Activated CD4-positive, alpha-beta T cell treated with anti-CD3 and anti-CD28 coated beads, Interleukin-2, amount 10 ng/mL, durations not matched to agents 7 days and 5 days (primary cell): ENCODE data around the gene ICA1L. TPM values are rescaled to one million over a fixed set of nuclear protein-coding genes. Genes with fewer than 3 reads are reported as not detected.
"Not testable (repeated sequence)": the region's sequence is repeated elsewhere in the genome, so short reads cannot be mapped to it uniquely, and the experiment has no call there.

Experiments used
- CTCF ChIA-PET: fragments of 350-600 bp; sonication (Branson Sonifier 250); formaldehyde crosslinking; loops from one replicate; lab custom pipeline; 2021; ENCODE audit warnings: antibody characterized with exemption; lab: Charles Lee
- POLR2A ChIA-PET: fragments of 350-600 bp; sonication (Branson Sonifier 250); formaldehyde crosslinking; loops from one replicate; lab custom pipeline; 2021; ENCODE audit warnings: antibody characterized with exemption; lab: Charles Lee
- DNase-seq: peaks from one replicate; pipeline ENCODE4 v3.0.0-alpha.2; 2020
- H3K27ac Mint-ChIP-seq: one replicate; pipeline ENCODE4 v1.8.0; 2021; ENCODE audit warnings: mild to moderate bottlenecking, moderate library complexity, mixed read lengths
- H3K27me3 Mint-ChIP-seq: one replicate; pipeline ENCODE4 v1.8.0; 2021; ENCODE audit warnings: mixed read lengths
- H3K36me3 Mint-ChIP-seq: one replicate; pipeline ENCODE4 v1.8.0; 2021; ENCODE audit warnings: low read depth, mixed read lengths
- H3K4me1 Mint-ChIP-seq: one replicate; pipeline ENCODE4 v1.8.0; 2021; ENCODE audit warnings: mixed read lengths
- H3K4me3 Mint-ChIP-seq: one replicate; pipeline ENCODE4 v1.8.0; 2021; ENCODE audit warnings: mild to moderate bottlenecking, moderate library complexity, mixed read lengths
- H3K9me3 Mint-ChIP-seq: one replicate; pipeline ENCODE4 v1.8.0; 2021; ENCODE audit warnings: mixed read lengths
- total RNA-seq, 2 experiments: library from RNA; stranded (reverse); gene quantifications; one replicate each; pipeline ENCODE4 v1.2.3, GENCODE V29; 2021

Gene ICA1L
- total RNA-seq, 2 experiments from 2014 or later = 6.6 to 7.6 TPM

DNA sequence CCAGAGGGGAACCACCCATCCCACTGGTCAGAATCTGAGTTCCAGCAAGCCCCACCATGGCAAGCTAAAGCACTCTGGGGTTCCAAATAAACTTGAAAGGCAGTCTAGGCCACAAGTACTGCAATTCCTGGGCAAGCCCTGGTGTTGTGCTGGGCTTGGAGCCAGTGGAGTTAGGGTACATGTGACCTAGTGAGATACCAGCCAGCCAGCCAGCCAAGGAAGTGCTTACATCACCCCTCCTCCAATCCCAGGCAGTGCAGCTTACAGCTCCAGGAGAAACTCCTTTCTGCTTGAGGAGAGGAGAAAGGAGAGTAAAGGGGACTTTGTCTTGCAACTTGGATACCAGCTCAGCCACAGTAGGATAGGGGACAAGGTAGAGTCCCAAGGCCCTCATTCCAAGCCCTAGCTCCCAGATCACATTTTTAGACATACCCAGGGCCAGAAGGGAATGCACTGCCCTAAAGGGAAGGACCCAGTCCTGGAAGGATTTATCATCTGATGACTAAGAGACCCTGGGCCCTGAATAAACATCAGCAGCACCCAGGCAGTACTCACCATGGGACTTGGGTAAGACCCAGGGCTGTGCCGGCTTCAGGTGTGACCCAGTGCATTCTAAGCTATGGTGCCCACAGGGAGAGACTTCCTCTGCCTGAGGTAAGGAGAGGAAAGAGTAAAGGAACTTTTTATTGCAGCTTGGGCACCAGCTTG, 64.0 kb downstream of the ICA1L start:
- peaks cover 27% of the 10 kb centered on the region for H3K36me3 Mint-ChIP-seq
- H3K4me3 Mint-ChIP-seq, H3K27me3 Mint-ChIP-seq, H3K4me1 Mint-ChIP-seq, DNase-seq, POLR2A ChIA-PET, H3K27ac Mint-ChIP-seq: not testable (repeated sequence)
- CTCF ChIA-PET = interaction anchor here (0.9 to 1.2 kb wide), 2 partner anchors 16 to 21 kb away, joined by 3 read pairs; no protein-coding TSS in a partner anchor
- H3K9me3 Mint-ChIP-seq = peaks cover 13% of the 10 kb centered on the region

DNA sequence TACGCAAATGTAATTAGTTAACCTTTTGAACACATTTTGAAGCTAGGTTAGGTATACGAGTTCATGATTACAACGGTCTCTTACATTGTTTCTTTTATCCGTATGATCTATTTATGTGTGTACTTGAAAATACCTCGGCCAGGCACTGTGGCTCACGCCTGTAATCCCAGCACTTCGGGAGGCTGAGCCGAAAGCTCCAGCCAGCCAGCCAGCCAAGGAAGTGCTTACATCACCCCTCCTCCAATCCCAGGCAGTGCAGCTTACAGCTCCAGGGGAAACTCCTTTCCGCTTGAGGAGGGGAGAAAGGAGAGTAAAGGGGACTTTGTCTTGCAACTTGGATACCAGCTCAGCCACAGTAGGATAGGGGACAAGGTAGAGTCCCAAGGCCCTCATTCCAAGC, 65.7 kb downstream of the ICA1L start:
- H3K4me1 Mint-ChIP-seq, DNase-seq, H3K27ac Mint-ChIP-seq, H3K27me3 Mint-ChIP-seq, H3K9me3 Mint-ChIP-seq, CTCF ChIA-PET, POLR2A ChIA-PET, H3K4me3 Mint-ChIP-seq: not testable (repeated sequence)
- peaks cover 24% of the 10 kb centered on the region for H3K36me3 Mint-ChIP-seq

DNA sequence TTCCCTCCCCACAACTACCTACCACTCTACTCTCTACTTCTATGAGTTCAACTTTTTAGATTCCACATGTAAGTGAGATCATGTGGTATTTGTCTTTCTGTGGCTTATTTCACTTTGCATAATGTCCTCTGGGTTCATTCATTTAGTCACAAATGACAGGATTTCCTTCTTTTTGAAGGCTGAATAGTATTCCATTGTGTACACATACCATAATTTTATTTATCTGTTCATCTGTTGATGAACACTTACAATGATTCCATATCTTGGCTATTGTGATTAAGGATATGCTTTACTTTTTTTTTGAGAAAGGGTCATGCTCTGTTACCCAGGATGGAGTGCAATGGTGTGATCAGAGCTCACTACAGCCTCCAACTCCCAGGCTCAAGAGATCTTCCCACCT, 73.6 kb downstream of the ICA1L start:
- Mint-ChIP-seq H3K36me3 (peaks cover 16% of the 10 kb centered on the region), H3K9me3 (peaks cover 9% of the 10 kb centered on the region), H3K27me3 (no peaks in the 10 kb centered on the region), H3K4me1 (no peaks in the 10 kb centered on the region), H3K4me3 (no peak overlapping the region), H3K27ac (no peak overlapping the region)
- ChIA-PET CTCF (no interaction called here), POLR2A (no interaction called here)
- DNase-seq = no peak

DNA sequence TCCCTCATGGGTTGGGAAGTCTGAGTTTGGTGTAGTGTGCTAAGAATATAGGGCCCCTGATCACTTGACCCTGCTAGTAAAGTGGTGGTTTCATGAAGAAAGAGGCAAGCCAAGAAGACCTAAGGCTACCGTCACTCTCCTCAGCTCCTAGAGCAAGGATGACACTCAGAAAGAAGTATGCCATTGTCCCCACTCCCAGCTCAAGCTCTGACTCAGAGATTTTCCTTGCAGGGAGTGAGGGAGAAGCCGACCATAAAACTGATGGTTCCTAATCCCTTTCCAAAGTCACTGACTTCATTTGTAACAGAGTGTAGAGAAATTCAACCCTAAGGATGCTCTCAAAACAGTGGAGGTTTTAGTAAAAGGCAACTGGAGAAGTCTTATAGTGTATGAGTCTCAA, 80.9 kb downstream of the ICA1L start:
- ChIA-PET CTCF (interaction anchor here (1.2 kb wide), 1 partner anchor 17 kb away, joined by 3 read pairs; no protein-coding TSS in a partner anchor), POLR2A (no interaction called here)
- Mint-ChIP-seq H3K4me3 (no peak overlapping the region), H3K9me3 (no peaks in the 10 kb centered on the region), H3K27me3 (no peaks in the 10 kb centered on the region), H3K4me1 (no peaks in the 10 kb centered on the region), H3K36me3 (peaks cover 30% of the 10 kb centered on the region), H3K27ac (no peak overlapping the region)
- DNase-seq = no peak

DNA sequence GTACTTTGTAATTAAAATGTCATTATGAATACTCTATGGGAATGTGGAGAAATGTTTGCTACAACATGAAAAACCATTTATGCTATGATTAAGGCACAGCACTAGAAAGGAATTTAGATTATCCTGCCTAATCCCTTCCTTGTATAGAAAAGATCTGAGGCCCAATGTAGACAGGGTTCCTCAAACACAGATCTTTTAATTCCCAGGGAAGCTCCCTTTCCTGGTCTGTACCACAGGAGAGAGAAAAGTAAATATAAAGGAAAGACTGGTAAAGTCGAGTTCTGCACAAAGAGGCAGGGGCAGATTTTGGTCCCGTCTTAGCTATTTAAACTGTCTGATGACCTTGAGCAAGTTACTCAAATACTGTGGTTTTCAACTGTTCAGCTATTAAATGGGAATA, 84.7 kb downstream of the ICA1L start:
- no peaks in the 10 kb centered on the region for H3K27me3 Mint-ChIP-seq
- H3K4me1 Mint-ChIP-seq = no peaks in the 10 kb centered on the region
- POLR2A ChIA-PET = no interaction called here
- DNase-seq = no peak
- H3K9me3 Mint-ChIP-seq = no peaks in the 10 kb centered on the region
- H3K36me3 Mint-ChIP-seq = peaks cover 43% of the 10 kb centered on the region
- no peak overlapping the region for H3K27ac Mint-ChIP-seq
- CTCF ChIA-PET = interaction anchor here (0.6 to 0.9 kb wide), 2 partner anchors 21 to 128 kb away, joined by 3 to 5 read pairs; no protein-coding TSS in a partner anchor
- no peak overlapping the region for H3K4me3 Mint-ChIP-seq

DNA sequence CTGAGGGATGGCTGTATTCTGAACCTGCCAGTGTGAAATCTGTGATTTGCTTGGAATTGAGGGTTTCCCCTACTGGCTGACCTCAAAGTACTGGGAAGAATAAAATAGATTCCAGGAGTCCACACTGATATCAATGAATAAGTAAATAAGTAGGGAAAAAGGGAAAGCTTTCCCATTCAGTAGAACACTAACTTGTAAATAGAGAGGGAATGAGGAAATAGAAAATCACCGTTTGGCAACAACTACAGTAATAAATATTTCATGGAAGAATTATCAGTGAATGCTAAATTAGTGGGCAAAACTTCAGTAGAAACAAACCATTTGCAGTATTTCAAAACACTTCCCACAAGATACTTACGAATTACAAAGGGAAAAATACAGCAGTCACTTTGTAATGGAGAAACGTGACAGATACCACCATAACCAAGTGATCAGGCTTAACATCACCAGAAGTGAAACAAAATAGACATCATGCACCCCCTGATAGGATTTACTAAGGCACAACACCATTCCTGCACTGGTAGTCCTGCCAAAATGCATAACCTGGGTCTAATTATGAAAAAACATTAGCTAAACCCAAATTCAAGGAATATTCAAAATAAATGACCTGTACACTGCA, 88.5 kb downstream of the ICA1L start:
- DNase-seq = no peak
- Mint-ChIP-seq H3K4me3 (no peak overlapping the region), H3K9me3 (peaks cover 2% of the 10 kb centered on the region), H3K4me1 (peaks cover 5% of the 10 kb centered on the region), H3K27me3 (no peaks in the 10 kb centered on the region), H3K27ac (peak overlapping the region; percentile 57), H3K36me3 (peaks cover 55% of the 10 kb centered on the region)
- ChIA-PET CTCF (no interaction called here), POLR2A (no interaction called here)

DNA sequence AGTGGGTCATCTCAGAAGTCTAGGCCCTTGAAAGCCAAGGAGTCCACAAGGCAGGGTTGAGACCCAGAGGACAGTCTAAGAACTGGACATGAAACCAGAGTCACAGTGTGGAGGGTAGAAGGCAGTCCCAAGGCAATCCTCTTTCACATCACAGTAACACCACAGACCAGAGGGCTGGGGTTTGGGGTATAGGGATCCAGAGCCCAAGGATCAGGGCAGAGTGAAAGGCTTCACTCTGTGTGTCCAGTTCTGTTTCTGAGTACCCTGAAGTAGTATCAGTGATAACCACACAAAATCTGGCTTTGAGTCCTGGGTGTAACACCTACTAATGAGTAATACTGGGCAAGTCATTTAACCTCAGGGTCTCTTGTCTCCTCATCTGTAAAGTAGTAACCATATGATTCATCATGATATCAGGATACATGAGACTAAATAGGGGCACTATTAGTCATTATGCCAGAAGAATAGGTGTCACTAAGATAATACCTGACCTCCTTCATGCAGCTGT, 91.0 kb downstream of the ICA1L start:
- ChIA-PET CTCF (no interaction called here), POLR2A (no interaction called here)
- H3K4me1 Mint-ChIP-seq = peaks cover 5% of the 10 kb centered on the region
- no peak for DNase-seq
- no peak overlapping the region for H3K4me3 Mint-ChIP-seq
- H3K27ac Mint-ChIP-seq = no peak overlapping the region
- peaks cover 52% of the 10 kb centered on the region for H3K36me3 Mint-ChIP-seq
- H3K27me3 Mint-ChIP-seq = no peaks in the 10 kb centered on the region
- H3K9me3 Mint-ChIP-seq = peaks cover 2% of the 10 kb centered on the region

DNA sequence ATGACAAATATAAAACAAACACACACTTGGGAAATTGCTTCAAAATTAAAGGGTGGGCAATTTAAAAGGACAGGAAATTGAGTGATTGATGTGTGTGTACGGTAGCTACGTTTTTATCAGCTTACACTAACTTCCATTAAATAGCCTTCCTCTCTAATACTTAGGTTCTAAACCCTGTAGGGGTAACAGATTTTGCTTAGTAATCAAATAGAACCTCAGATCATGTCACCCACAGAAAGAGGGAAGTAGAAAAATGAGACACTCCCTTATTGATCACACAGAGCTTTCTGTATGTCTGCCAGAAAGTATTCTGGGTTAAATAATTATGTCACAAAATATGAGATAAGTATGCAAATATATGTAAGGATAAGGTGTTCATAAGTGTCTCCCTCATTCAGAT, 93.3 kb downstream of the ICA1L start:
- H3K36me3 Mint-ChIP-seq = peaks cover 50% of the 10 kb centered on the region
- ChIA-PET CTCF (no interaction called here), POLR2A (no interaction called here)
- H3K9me3 Mint-ChIP-seq = peaks cover 2% of the 10 kb centered on the region
- no peak overlapping the region for H3K27ac Mint-ChIP-seq
- peaks cover 5% of the 10 kb centered on the region for H3K4me1 Mint-ChIP-seq
- H3K4me3 Mint-ChIP-seq = no peak overlapping the region
- no peaks in the 10 kb centered on the region for H3K27me3 Mint-ChIP-seq
- no peak for DNase-seq

DNA sequence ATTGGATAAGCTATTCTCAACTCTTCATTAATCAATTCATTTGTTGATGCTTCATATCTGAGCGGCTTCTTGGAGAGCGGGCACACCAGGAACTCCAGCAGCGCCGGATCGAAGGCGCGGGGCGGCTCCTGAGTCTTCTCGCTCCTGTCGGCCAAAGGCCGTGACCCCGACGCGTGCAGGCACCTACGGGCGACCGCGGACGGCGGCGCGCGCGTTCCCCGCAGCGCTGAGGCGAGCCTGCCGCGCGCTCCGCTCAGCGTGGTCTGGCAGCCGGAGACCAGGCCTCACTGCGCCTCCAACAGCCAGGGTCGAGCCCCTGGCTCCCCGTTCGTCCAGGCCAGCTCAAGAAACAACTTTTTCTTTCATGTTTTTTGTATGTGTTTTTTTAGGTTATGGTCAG, 97.5 kb downstream of the ICA1L start:
- ChIA-PET POLR2A (no interaction called here), CTCF (interaction anchor here (1.0 kb wide), 1 partner anchor 32 kb away, joined by 3 read pairs; no protein-coding TSS in a partner anchor)

DNA sequence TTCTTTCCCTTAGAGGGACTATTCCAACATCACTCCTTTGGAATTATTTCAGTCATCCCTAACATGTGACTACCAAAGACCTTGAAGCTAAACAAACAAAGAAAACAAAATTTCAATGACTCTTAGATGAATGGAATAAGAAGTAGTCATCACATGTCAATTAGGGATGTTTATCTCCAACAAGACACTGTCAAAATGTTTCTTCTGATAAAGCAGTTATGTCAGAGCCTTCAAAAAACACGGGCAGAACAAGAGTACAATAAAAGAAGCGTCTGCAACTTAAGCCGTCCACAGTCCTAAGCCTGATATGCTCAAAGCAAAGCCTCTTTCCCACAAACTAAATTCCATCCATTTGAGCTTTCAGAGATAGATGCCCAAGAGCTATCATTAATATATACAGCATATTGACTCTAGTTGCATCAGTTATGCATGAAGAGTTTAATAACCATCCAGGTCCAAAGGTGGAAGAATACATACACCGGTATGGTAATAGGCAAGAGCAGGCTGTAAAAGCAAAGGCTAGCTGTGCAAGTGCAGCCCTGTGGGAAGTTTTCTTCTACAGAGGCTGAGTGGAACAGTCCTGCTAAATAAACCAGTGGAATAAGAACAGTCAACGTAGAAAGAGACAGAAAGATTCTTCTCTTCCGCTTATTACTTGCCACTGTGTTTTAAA, 98.1 kb downstream of the ICA1L start:
- Mint-ChIP-seq H3K27me3 (no peaks in the 10 kb centered on the region), H3K36me3 (peaks cover 39% of the 10 kb centered on the region), H3K27ac (no peak overlapping the region), H3K4me1 (no peaks in the 10 kb centered on the region), H3K4me3 (no peak overlapping the region), H3K9me3 (no peaks in the 10 kb centered on the region)
- DNase-seq = no peak
- ChIA-PET CTCF (interaction anchor here (1.0 kb wide), 1 partner anchor 32 kb away, joined by 3 read pairs; no protein-coding TSS in a partner anchor), POLR2A (no interaction called here)

More for the DNA sequence above, 97.5 kb downstream of the ICA1L start:
- no peaks in the 10 kb centered on the region for H3K9me3 Mint-ChIP-seq
- peaks cover 45% of the 10 kb centered on the region for H3K36me3 Mint-ChIP-seq
- no peaks in the 10 kb centered on the region for H3K4me1 Mint-ChIP-seq
- no peak for DNase-seq
- no peak overlapping the region for H3K27ac Mint-ChIP-seq
- H3K27me3 Mint-ChIP-seq = no peaks in the 10 kb centered on the region
- H3K4me3 Mint-ChIP-seq = no peak overlapping the region

DNA sequence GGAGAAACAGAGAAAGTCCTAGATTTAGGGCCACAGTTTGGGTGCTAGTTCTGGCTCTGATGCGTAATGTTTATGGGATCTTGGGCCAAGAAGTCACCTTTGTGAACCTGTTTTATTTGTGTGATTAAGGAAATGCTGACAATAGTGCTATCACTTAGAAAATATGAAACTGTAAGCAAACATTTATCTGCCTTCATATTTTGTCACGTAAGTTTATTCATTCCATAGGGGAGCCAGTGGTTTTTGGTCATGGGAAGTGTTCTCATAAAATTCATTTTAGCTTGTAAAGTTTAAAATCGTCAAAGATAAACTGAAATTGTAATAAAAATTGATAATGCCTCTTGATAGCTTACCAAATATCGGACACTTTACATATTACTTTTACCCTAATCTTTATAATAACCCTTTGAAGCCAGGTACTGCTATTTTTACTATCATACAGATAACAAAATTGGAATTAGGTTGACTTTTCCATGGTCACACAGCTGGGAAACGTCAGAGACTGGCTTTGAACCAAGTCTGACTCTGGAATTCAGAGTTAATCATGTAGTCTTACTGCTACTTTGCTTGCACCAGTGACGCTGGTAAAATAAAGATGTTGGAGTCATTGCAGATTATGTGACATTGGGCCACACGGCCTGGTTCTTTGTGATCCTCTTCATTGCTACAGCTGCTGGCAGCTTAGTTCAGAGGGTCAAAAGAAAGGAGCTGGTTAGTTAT, 99.7 kb downstream of the ICA1L start:
- Mint-ChIP-seq H3K4me3 (no peak overlapping the region), H3K9me3 (no peaks in the 10 kb centered on the region), H3K27ac (no peak overlapping the region), H3K27me3 (no peaks in the 10 kb centered on the region), H3K4me1 (peaks cover 3% of the 10 kb centered on the region), H3K36me3 (peaks cover 32% of the 10 kb centered on the region)
- POLR2A ChIA-PET = no interaction called here
- no peak for DNase-seq
- CTCF ChIA-PET = interaction anchor here (0.6 kb wide), 3 partner anchors 13 to 97 kb away, joined by 3 to 5 read pairs (median 3); no protein-coding TSS in a partner anchor

DNA sequence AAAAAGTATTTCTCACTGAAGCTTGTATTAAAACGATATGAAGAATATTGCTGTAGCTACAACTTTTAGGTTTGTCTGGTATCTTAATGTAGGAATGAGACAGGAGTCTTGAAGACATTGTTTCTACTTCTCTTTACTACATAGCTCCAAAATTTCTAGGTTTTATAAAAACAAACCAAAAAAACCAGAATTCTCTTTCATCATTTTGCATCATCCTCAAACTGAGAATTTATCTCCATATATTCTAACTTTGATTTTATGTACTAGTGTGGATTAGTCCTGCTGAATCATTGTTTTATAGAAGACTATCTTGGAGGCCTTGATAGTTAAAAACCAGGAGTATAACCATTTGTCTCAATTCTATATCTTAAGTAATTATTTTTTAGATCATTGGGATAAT, 100.2 kb downstream of the ICA1L start:
- no peak overlapping the region for H3K4me3 Mint-ChIP-seq
- ChIA-PET CTCF (interaction anchor here (0.6 kb wide), 1 partner anchor 96 kb away, joined by 5 read pairs; no protein-coding TSS in a partner anchor), POLR2A (no interaction called here)
- H3K27ac Mint-ChIP-seq = no peak overlapping the region
- no peaks in the 10 kb centered on the region for H3K9me3 Mint-ChIP-seq
- H3K4me1 Mint-ChIP-seq = peaks cover 3% of the 10 kb centered on the region
- H3K27me3 Mint-ChIP-seq = no peaks in the 10 kb centered on the region
- peaks cover 36% of the 10 kb centered on the region for H3K36me3 Mint-ChIP-seq
- DNase-seq = no peak
